ENCODE results near the gene TRIM27. TPM values are rescaled to one million over a fixed set of nuclear protein-coding genes. Genes with fewer than 3 reads are reported as not detected.
A peak's percentile ranks its signal among the peaks of the same experiment; 100 is the strongest.
"Not testable (repeated sequence)": the region's sequence is repeated elsewhere in the genome, so short reads cannot be mapped to it uniquely, and the experiment has no call there.

The TRIM27 gene
- total RNA-seq, 1 experiment from 2014 or later = 47.6 TPM

- H3K4me3 Mint-ChIP-seq (ENCODE audit: unreplicated experiment) = no peak overlapping the region
- no peaks in the 10 kb centered on the region for H3K36me3 ChIP-seq (ENCODE audit: control insufficient read depth, insufficient read depth, low read length)
Observed at GRCh38 chr6:28956331-28956730, 32.5 kb upstream of the TRIM27 start.

DNA sequence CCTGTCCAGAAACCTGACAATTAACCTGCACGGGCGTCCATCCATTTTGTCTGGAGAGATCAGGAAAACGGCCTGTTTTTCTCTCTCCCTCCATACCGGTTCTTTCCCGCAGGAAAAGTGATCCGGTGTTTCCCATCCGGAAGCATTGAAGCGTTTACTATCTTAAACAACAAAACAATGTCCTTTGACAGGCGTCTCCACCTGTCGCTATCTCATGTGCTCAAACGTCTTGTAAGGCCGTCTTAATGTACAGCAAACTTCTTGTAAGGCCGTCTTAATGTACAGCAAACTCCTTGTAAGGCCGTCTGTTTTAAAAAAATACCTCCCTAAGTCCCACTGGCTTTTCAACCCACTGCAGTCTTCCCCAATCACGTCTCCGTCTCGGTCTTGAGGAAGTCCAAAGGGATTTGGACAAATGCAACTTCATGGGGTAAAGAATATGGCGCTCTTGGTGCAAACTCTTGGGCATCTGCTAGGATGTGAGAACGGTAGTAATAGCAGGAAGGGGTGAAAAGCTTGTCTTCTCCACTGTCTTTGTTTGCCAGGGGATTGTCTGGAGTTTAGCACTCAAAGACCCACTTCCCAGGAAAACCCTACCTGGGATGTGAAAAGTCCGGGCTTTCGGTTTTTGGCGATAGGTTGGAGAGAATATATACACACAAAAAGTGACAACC lies 29.9 kb upstream of the TRIM27 start:
- Mint-ChIP-seq H3K36me3 (ENCODE audit: insufficient read depth, unreplicated experiment) (peaks cover 36% of the 10 kb centered on the region), H3K27ac (ENCODE audit: unreplicated experiment) (peak overlapping the region; percentile 84), H3K9me3 (ENCODE audit: unreplicated experiment) (no peaks in the 10 kb centered on the region), H3K4me1 (ENCODE audit: low read depth, unreplicated experiment) (peaks cover 13% of the 10 kb centered on the region), H3K4me3 (ENCODE audit: unreplicated experiment) (peak overlapping the region; percentile 85), H3K27me3 (ENCODE audit: insufficient read depth, unreplicated experiment) (peaks cover 3% of the 10 kb centered on the region)
- Histone ChIP-seq H3K36me3 (ENCODE audit: control insufficient read depth, insufficient read depth, low read length) (no peaks in the 10 kb centered on the region), H3K27me3 (replicated peaks; ENCODE audit: control insufficient read depth, insufficient read depth, low read length) (no peaks in the 10 kb centered on the region), H3K4me3 (ENCODE audit: low read depth, low read length) (peak overlapping the region; percentile 65), H3K9me3 (no peaks in the 10 kb centered on the region), H3K4me1 (peaks cover 12% of the 10 kb centered on the region)
- POLR2A ChIA-PET = no interaction called here
- DNase-seq = peak in 1 of 2 experiments; percentile 34
- intact Hi-C loops (cut with micrococcal nuclease; ENCODE audit: unreplicated experiment) = loop anchor here (1.0 to 2.0 kb wide), 3 partner anchors 9 to 63 kb away; no protein-coding TSS in a partner anchor
- BruUV-seq (replicated peaks) = no TSS peak
- no peak for TF ChIP-seq CTCF (IDR thresholded peaks at IDR 0.05; ENCODE audit: insufficient read depth in 1 of 2, low read depth in 1 of 2, low read length in 1 of 2, severe bottlenecking in 1 of 2, unreplicated experiment in 1 of 2)
- CTCF ChIA-PET = interaction anchor here (0.9 kb wide), 1 partner anchor 27 kb away, joined by 3 read pairs; no protein-coding TSS in a partner anchor

More at GRCh38 chr6:28956331-28956730, 32.5 kb upstream of the TRIM27 start:
- DNase-seq = no peak
- no peaks in the 10 kb centered on the region for H3K9me3 Mint-ChIP-seq (ENCODE audit: unreplicated experiment)
- no peaks in the 10 kb centered on the region for H3K27me3 Mint-ChIP-seq (ENCODE audit: insufficient read depth, unreplicated experiment)
- no peak for TF ChIP-seq CTCF (IDR thresholded peaks at IDR 0.05; ENCODE audit: insufficient read depth in 1 of 2, low read depth in 1 of 2, low read length in 1 of 2, severe bottlenecking in 1 of 2, unreplicated experiment in 1 of 2)
- intact Hi-C loops (cut with micrococcal nuclease; ENCODE audit: unreplicated experiment) = no loop called here
- CTCF ChIA-PET = no interaction called here
- no peak overlapping the region for H3K27ac Mint-ChIP-seq (ENCODE audit: unreplicated experiment)
- no peak overlapping the region for H3K4me3 ChIP-seq (ENCODE audit: low read depth, low read length)
- no TSS peak for BruUV-seq (replicated peaks)
- peaks cover 26% of the 10 kb centered on the region for H3K36me3 Mint-ChIP-seq (ENCODE audit: insufficient read depth, unreplicated experiment)
- no peaks in the 10 kb centered on the region for H3K27me3 ChIP-seq (replicated peaks; ENCODE audit: control insufficient read depth, insufficient read depth, low read length)
- peaks cover 11% of the 10 kb centered on the region for H3K4me1 Mint-ChIP-seq (ENCODE audit: low read depth, unreplicated experiment)
- peaks cover 10% of the 10 kb centered on the region for H3K4me1 ChIP-seq
- POLR2A ChIA-PET = no interaction called here
- H3K9me3 ChIP-seq = no peaks in the 10 kb centered on the region

- POLR2A ChIA-PET = no interaction called here
- H3K36me3 ChIP-seq (ENCODE audit: control insufficient read depth, insufficient read depth, low read length) = no peaks in the 10 kb centered on the region
- CTCF ChIA-PET = interaction anchor here (0.9 kb wide), 1 partner anchor 28 kb away, joined by 3 read pairs; no protein-coding TSS in a partner anchor
Observed at GRCh38 chr6:28953039-28953584, 29.3 kb upstream of the TRIM27 start.

DNA sequence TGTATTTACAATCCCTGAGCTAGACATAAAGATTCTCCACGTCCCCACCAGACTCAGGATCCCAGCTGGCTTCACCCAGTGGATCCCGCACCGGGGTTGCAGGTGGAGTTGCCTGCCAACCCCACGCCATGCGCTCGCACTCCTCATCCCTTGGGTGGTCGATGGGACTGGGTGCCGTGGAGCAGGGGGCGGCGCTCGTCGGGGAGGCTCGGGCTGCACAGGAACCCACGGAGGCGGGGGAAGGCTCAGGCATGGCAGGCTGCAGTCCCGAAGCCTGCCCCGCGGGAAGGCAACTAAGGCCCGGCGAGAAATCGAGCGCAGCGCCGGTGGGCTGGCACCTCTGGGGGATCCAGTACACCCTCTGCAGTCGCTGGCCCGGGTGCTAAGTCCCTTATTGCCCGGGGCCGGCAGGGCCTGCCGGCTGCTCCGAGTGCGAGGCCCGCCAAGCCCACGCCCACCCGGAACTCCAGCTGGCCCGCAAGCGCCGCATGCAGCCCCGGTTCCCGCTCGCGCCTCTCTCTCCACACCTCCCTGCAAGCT lies 25.9 kb upstream of the TRIM27 start:
- H3K9me3 ChIP-seq; H3K27me3 ChIP-seq (replicated peaks; ENCODE audit: control insufficient read depth, insufficient read depth, low read length); POLR2A ChIA-PET; H3K4me3 ChIP-seq (ENCODE audit: low read depth, low read length); H3K4me3 Mint-ChIP-seq (ENCODE audit: unreplicated experiment); H3K27me3 Mint-ChIP-seq (ENCODE audit: insufficient read depth, unreplicated experiment); DNase-seq; BruUV-seq (replicated peaks); intact Hi-C loops (cut with micrococcal nuclease; ENCODE audit: unreplicated experiment); H3K36me3 ChIP-seq (ENCODE audit: control insufficient read depth, insufficient read depth, low read length); H3K9me3 Mint-ChIP-seq (ENCODE audit: unreplicated experiment); H3K27ac Mint-ChIP-seq (ENCODE audit: unreplicated experiment); CTCF ChIA-PET: not testable (repeated sequence)
- H3K4me1 ChIP-seq = peaks cover 22% of the 10 kb centered on the region
- Mint-ChIP-seq H3K4me1 (ENCODE audit: low read depth, unreplicated experiment) (peaks cover 42% of the 10 kb centered on the region), H3K36me3 (ENCODE audit: insufficient read depth, unreplicated experiment) (peaks cover 53% of the 10 kb centered on the region)

More at GRCh38 chr6:28953039-28953584, 29.3 kb upstream of the TRIM27 start:
- peak overlapping the region; percentile 65 for H3K4me3 ChIP-seq (ENCODE audit: low read depth, low read length)
- intact Hi-C loops (cut with micrococcal nuclease; ENCODE audit: unreplicated experiment) = loop anchor here (1.0 to 2.0 kb wide), 3 partner anchors 9 to 64 kb away; no protein-coding TSS in a partner anchor
- H3K36me3 Mint-ChIP-seq (ENCODE audit: insufficient read depth, unreplicated experiment) = peaks cover 37% of the 10 kb centered on the region
- peaks cover 16% of the 10 kb centered on the region for H3K4me1 Mint-ChIP-seq (ENCODE audit: low read depth, unreplicated experiment)
- no TSS peak for BruUV-seq (replicated peaks)
- peaks cover 18% of the 10 kb centered on the region for H3K4me1 ChIP-seq
- no peak for TF ChIP-seq CTCF (IDR thresholded peaks at IDR 0.05; ENCODE audit: insufficient read depth in 1 of 2, low read depth in 1 of 2, low read length in 1 of 2, severe bottlenecking in 1 of 2, unreplicated experiment in 1 of 2)
- H3K9me3 Mint-ChIP-seq (ENCODE audit: unreplicated experiment) = no peaks in the 10 kb centered on the region
- H3K27ac Mint-ChIP-seq (ENCODE audit: unreplicated experiment) = peak overlapping the region; percentile 84
- H3K4me3 Mint-ChIP-seq (ENCODE audit: unreplicated experiment) = peak overlapping the region; percentile 85
- H3K9me3 ChIP-seq = no peaks in the 10 kb centered on the region
- no peaks in the 10 kb centered on the region for H3K27me3 ChIP-seq (replicated peaks; ENCODE audit: control insufficient read depth, insufficient read depth, low read length)
- peaks cover 3% of the 10 kb centered on the region for H3K27me3 Mint-ChIP-seq (ENCODE audit: insufficient read depth, unreplicated experiment)
- peak; percentile 65 to 69 for DNase-seq
